ENCODE results near the gene ANAPC15.
"Not testable (repeated sequence)": the region's sequence is repeated elsewhere in the genome, so short reads cannot be mapped to it uniquely, and the experiment has no call there.

The ANAPC15 gene

DNA sequence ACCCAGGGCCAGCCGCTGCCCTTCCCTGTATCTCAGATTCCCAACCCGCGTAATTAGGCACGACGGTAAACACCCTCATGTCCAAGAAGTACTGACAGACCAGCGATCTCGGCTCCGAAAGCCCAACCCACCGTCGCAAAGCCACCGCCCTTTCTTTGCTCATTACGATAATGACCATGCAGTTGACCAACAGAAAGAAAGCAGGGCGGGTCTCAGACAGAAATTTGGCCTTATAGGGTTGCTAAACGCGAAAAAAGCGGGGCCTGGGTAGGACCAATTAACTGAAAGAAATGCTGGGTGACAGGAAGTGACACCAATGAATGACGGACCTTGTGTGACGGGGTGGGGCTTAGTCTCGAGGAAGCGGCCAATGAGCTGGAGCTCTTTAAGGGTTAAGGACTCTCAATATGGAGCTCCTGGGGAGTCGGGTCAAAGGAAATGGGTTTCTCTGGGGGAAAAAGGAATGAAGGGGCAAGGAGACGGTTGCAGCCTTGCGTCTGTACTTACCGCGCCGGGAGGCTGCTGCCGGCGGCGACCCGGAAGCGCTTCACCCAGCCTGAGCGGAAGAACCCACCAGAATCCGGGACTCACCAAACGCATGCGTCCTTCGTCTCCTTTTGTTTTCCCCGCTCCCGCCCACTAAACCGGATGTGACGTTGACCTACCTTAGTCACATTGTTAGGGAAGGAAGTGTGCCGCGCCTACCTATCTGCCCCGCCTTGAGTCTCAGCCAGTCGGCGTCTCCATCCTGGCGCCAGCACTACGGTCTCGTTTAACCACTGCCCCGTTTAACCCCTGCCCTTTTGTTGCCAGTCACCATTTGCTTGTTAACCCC is at the start of gene ANAPC15:
Gene ANAPC15 (minus strand): TSS at position 553 of the 835 bp plus-strand sequence. CDS start 1,419 bp downstream, outside the sequence.
- DNase-seq (ENCODE audit: low spot score), result peak; percentile 99

- no peak for DNase-seq (ENCODE audit: low spot score)
Observed at GRCh38 chr11:72160319-72160718, 47.8 kb upstream of the ANAPC15 start.

DNA sequence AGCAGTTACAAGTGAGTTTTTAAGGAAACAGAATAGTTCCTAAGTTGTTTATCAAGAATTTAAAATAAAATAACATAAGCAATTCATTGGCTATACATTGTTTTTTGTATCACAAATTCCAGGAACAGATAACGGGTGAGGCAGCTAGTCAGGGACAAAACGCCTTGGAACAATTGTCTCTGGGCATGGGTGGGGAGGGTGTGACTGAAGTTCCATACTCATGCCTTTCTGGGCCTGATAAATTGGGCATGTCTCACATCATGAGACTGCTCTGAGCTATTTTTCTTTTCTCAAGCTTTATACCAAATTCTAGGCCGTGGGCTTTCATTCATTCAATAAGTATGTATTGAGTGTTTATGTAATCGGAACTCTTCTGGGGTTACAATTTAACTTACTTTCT is 44.6 kb upstream of the ANAPC15 start:
- DNase-seq (ENCODE audit: low spot score), result no peak

DNA sequence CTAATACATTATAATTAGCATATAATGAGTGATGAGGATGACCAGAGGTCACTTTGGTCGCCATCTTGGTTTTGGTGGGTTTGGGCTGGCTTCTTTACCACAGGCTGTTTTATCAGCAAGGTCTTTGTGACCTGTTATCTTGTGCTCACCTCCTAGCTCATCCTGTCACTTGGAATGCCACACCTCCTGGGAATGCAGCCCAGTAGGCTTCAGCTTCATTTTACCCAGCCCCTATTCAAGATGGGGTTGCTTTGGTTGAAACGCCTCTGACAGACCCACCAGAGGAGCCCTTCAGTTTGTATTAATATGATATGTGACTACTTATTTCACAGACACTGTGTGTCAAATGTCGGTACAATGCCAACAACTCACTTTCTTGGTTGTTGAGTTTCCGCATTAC is 43.3 kb upstream of the ANAPC15 start:
- no peak for DNase-seq (ENCODE audit: low spot score)

- DNase-seq (ENCODE audit: low spot score), result no peak
Observed at GRCh38 chr11:72154816-72155215, 42.3 kb upstream of the ANAPC15 start.

DNA sequence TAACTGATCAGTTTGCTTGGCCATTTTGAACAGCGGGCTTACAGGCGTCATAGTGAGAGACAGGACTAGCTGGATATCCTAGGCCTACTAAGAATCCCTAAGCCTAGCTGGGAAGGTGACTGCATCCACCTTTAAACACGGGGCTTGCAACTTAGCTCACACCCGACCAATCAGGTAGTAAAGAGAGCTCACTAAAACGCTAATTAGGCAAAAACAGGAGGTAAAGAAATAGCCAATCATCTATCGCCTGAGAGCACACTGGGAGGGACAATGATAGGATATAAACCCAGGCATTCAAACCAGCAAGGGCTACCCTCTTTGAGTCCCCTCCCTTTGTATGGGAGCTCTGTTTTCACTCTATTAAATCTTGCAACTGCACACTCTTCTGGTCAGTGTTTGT is 41.4 kb upstream of the ANAPC15 start:
- not testable (repeated sequence) for DNase-seq (ENCODE audit: low spot score)

- no peak for DNase-seq (ENCODE audit: low spot score)
Observed at GRCh38 chr11:72150882-72151281, 38.4 kb upstream of the ANAPC15 start.

- DNase-seq (ENCODE audit: low spot score), result no peak
Observed at GRCh38 chr11:72146625-72147024, 34.1 kb upstream of the ANAPC15 start.

DNA sequence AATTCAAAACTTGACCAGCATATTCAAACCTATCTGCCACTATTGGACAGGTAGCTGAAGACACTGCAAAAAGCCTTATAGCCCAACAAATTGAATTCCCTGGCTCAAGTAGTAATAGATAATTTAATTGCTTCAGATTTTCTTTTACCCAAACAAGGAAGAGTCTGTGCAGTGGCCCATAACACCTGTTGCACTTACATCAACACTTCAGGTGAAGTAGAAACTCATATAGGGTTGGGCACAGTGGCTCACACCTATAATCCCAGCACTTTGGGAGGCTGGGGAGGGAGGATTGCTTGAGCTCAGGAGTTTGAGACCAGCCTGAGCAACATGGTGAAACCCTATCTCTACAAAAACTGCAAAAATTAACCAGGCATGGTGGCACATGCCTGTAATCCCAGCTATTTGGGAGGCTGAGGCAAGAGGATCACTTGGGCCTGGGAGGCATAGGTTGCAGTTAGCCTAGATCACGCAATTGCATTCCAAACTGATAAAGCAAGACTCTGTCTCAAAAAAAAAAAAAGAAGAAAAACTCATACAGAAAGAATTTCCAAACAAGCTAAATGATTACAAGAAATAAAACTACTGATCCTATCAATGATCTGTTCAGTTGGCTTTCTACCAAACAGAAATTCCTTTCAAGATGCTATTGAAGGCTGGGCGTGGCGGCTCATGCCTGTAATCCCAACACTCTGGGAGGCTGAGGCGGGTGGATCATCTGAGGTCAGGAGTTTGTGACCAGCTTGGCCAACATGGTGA is 32.5 kb upstream of the ANAPC15 start:
- DNase-seq (ENCODE audit: low spot score), result no peak

DNA sequence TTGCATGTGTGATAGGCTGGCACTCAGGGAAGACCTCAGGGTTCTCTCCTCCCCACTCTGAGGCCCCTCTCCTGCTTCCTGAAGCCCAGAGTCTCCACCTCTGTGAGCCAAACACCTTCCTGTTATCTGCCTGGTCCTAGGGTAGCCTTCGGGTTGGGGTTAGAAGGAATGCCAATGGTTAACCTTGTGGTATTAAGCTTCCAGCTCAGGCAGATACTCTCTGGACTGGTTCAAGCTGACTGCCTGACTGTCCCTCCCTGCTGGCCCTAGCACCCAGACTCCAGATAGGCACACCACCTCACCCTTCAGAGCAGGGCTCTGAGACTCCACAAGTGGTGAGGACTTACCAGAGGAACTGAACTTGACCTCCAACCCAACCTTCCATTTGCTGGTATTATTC is 30.0 kb upstream of the ANAPC15 start:
- DNase-seq (ENCODE audit: low spot score), result not testable (repeated sequence)

- DNase-seq (ENCODE audit: low spot score), result not testable (repeated sequence)
Observed at GRCh38 chr11:72142086-72142485, 29.6 kb upstream of the ANAPC15 start.

GRCh38 chr11:72141066-72141465 is 28.6 kb upstream of the ANAPC15 start:
- DNase-seq (ENCODE audit: low spot score), result peak; percentile 89

GRCh38 chr11:72140661-72141060 is 28.2 kb upstream of the ANAPC15 start:
- DNase-seq (ENCODE audit: low spot score), result no peak

- no peak for DNase-seq (ENCODE audit: low spot score)
Observed at GRCh38 chr11:72139500-72139899, 27.0 kb upstream of the ANAPC15 start.

DNA sequence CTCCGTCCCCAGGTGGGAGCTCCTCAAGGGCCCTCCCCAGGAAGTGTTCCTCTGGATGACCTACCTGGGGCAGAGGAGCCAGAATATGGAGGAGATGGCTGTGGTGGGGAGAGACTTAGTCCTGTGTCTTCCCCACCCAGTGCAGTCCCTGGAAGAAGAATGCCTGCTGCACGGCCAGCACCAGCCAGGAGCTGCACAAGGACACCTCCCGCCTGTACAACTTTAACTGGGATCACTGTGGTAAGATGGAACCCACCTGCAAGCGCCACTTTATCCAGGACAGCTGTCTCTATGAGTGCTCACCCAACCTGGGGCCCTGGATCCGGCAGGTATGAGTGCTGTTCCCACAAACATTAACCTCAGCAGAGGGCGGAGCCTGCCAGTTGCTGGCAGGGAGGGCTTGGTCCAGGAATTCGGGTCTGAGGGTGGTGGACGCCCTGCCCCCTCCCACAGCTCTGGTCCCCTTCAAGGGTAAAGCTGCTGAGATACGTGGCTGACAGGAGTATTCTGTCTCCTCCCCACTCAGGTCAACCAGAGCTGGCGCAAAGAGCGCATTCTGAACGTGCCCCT is 26.4 kb upstream of the ANAPC15 start:
- no peak for DNase-seq (ENCODE audit: low spot score)

- no peak for DNase-seq (ENCODE audit: low spot score)
Observed at GRCh38 chr11:72136684-72137262, 24.3 kb upstream of the ANAPC15 start.

DNA sequence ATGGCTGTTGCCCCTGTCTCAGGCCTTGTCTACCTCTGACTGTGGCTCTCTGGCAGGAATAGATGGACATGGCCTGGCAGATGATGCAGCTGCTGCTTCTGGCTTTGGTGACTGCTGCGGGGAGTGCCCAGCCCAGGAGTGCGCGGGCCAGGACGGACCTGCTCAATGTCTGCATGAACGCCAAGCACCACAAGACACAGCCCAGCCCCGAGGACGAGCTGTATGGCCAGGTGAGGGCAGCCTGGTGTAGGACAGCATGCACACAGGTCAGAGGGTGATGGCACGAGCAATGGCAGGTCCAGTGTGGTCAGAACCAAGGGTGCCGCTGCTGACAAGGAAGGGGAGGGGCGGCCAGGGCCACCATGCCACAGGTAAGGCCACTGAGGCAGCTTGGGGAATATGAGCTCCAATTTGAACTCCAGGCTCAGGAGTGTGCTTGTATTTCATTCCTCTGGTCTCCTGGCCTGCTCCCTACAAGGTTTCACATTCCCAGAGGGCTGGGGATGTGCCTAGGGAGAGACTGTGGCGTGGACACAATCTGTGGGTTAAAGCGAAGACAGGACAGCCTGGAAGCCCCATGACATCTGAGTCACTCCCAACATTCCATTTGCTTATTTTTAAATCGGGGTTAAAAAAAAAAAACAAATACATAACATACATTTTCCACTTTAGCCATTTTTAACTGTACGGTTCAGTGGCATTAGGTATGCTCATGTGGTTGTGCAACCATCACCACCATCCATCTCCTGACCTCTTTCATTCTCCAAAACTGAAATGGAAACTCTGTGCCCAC is 23.6 kb upstream of the ANAPC15 start:
- DNase-seq (ENCODE audit: low spot score), result no peak

GRCh38 chr11:72135473-72135872 is 23.0 kb upstream of the ANAPC15 start, which contains the start of gene FOLR3:
Gene FOLR3 (plus strand): TSS chr11:72135725. CDS start chr11:72135953, 228 bp downstream.
- DNase-seq (ENCODE audit: low spot score), result not testable (repeated sequence)

DNA sequence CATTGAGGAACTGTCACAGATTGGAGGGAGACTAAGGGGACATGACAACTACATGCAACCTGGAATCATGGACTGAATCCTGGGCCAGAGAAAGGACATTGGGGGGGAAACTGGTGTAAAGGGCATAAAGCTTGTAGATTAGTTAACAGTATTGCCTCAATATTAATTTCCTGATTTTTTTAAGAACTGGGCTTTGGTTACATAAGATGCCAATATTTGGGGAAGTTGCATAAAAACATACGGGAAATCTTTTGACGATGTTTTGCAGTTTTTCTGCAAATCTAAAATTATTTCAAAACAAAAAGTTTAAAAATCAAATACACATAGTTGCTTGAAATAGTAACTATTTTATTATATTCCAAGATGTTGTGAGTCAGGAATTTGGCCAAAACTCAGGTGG is 20.2 kb upstream of the ANAPC15 start:
- DNase-seq (ENCODE audit: low spot score), result no peak

DNA sequence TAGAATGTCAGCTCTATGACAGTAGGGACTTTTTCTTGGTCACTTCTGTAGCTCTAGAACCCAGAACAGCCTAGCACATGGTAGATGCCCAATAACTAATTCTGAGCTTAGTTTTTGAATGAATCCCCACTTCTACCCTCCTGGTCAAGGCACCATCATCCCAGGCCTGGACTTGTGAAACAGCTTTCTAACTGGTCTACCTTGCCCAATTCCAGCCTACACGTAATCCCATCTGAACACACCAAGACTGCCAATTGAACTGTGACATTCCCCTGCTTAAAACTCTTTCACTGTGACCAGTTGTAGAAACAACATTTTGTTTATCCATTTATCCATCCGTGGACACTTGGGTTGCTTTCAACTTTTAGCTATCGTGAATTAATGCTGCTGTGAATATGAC is 16.9 kb upstream of the ANAPC15 start:
- no peak for DNase-seq (ENCODE audit: low spot score)

DNA sequence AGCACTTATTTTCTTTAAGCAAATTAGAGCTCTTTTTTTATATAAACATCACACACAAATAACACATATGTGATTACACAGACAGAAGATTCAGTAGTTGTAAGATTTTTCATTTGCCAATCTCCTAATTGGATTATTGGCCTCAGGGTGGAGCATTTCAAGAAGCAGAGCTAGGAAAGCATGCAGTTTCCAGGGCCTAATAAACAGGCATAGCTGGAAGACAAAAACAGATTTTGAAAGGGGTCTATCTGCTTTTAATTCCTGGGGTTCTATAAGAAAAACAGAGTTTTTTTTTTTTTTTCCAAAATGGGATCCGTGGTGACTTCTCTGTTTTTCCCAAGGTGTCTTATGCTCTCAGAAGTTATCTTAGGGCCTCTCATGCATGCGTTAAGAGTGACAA is 15.4 kb upstream of the ANAPC15 start:
- no peak for DNase-seq (ENCODE audit: low spot score)

DNA sequence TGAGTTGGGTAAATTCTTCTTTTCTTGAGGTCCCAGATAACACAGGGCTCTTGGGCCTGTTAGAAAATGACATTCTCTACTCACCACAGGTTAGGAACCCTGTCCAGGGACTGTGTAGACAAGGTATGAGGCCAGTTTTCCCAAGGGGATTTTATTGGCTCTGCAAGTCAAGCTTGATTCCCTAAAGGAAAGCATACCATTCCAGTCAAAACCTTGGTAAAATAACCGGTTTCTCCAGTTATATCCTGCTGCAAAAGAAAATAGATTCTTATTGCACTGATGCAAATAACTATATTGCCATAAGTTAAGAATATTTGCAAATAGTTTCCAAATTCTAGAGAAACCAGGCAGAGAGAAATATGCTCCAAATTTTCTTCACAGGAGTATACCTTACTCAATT is 13.5 kb upstream of the ANAPC15 start:
- DNase-seq (ENCODE audit: low spot score), result no peak

Measured in activated CD4-positive, alpha-beta T cell treated with anti-CD3 and anti-CD28 coated beads, Interleukin-2, Interleukin-4, amounts not matched to agents 100 ng/mL and 50 ng/mL, durations not matched to agents 16 hours and 8 hours (primary cell).